Peyer's patch (tissue), 4 donors: ENCODE measurements around the gene FRMPD4.

Experiments used
- POLR2A ChIP-seq, 2 donors: fragments of 450-650 bp; IDR thresholded peaks; one replicate each; pipeline ENCODE4 v1.5.1; 2017; ENCODE audit warnings: antibody characterized with exemption in 2 of 2, mild to moderate bottlenecking in 2 of 2, moderate library complexity in 2 of 2
- TF ChIP-seq, protein P1 (sequence below), 6 experiments: fragments of 450-650 bp in 4 of 6; fragments of 200-600 bp in 2 of 6; sonication (generic) in 1 of 6; IDR thresholded peaks; one replicate each; pipeline ENCODE4 v1.5.1; 2017 to 2019; ENCODE audit warnings: antibody characterized with exemption in 6 of 6, mild to moderate bottlenecking in 3 of 6, moderate library complexity in 1 of 6

- TF ChIP-seq, protein P1, sequence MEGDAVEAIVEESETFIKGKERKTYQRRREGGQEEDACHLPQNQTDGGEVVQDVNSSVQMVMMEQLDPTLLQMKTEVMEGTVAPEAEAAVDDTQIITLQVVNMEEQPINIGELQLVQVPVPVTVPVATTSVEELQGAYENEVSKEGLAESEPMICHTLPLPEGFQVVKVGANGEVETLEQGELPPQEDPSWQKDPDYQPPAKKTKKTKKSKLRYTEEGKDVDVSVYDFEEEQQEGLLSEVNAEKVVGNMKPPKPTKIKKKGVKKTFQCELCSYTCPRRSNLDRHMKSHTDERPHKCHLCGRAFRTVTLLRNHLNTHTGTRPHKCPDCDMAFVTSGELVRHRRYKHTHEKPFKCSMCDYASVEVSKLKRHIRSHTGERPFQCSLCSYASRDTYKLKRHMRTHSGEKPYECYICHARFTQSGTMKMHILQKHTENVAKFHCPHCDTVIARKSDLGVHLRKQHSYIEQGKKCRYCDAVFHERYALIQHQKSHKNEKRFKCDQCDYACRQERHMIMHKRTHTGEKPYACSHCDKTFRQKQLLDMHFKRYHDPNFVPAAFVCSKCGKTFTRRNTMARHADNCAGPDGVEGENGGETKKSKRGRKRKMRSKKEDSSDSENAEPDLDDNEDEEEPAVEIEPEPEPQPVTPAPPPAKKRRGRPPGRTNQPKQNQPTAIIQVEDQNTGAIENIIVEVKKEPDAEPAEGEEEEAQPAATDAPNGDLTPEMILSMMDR (IDR thresholded peaks at IDR 0.05) = no peak
- no peak for TF ChIP-seq POLR2A (IDR thresholded peaks at IDR 0.05)
Observed at GRCh38 chrX:12419591-12419990, 281.3 kb downstream of the FRMPD4 start.
